Prostate gland (tissue), 2 donors: Measurements from ENCODE around the gene UQCR11.

ENCODE experiments used
- POLR2A ChIP-seq: fragments of 450-650 bp; IDR thresholded peaks from one replicate; pipeline ENCODE4 v1.6.1; 2016; ENCODE audit warnings: antibody characterized with exemption, mild to moderate bottlenecking
- POLR2AphosphoS5 ChIP-seq: sonication (generic); formaldehyde crosslinking; IDR thresholded peaks from one replicate; pipeline ENCODE4 v1.6.1; 2017; ENCODE audit warnings: antibody characterized with exemption
- TF ChIP-seq, protein P1 (sequence below), 4 experiments: fragments of 200-600 bp in 2 of 4; fragments of 450-650 bp in 2 of 4; sonication (generic) in 2 of 4; IDR thresholded peaks; 1 replicate in 3 of 4; 2 replicates in 1 of 4; pipeline ENCODE4 v1.5.1; 2016 to 2019; ENCODE audit warnings: antibody characterized with exemption in 4 of 4, mild to moderate bottlenecking in 2 of 4, moderate library complexity in 2 of 4

DNA sequence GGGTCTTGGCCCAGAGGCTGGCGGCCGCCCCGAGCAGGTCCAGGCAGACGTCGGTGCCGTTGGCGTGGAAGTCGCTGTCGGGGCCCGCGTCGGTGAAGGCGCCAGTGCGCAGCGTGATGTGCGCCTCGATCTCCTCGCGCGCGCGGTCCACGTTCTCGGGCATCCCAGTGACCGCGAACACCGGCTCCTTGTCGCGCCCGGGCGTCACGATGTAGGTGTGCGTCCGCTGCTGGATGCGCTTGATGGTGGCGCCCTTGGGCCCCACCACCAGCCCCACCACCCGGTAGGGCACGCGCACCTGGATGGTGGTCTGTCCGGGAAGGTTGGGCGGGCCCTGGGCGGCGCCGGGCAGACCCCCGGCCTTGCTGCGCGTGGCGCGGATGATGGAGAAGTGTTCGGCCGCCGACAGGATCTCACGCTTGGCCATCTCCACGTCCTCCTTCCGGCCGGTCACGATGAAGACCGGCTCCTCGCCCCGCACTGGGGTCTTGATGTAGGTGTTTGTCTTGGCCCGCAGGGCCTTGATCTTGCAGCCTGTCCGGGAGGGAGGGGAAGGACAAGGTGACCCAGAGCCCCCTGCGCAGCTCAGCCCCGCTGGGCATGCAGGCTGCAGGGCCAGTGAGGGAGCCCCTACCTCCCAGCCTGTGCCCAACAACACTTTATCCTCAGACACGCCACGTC, 48.7 kb downstream of the UQCR11 start:
- TF ChIP-seq, protein P1, sequence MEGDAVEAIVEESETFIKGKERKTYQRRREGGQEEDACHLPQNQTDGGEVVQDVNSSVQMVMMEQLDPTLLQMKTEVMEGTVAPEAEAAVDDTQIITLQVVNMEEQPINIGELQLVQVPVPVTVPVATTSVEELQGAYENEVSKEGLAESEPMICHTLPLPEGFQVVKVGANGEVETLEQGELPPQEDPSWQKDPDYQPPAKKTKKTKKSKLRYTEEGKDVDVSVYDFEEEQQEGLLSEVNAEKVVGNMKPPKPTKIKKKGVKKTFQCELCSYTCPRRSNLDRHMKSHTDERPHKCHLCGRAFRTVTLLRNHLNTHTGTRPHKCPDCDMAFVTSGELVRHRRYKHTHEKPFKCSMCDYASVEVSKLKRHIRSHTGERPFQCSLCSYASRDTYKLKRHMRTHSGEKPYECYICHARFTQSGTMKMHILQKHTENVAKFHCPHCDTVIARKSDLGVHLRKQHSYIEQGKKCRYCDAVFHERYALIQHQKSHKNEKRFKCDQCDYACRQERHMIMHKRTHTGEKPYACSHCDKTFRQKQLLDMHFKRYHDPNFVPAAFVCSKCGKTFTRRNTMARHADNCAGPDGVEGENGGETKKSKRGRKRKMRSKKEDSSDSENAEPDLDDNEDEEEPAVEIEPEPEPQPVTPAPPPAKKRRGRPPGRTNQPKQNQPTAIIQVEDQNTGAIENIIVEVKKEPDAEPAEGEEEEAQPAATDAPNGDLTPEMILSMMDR (IDR thresholded peaks at IDR 0.05), result no peak
- TF ChIP-seq POLR2A (no peak), POLR2AphosphoS5 (no peak)
